GM18505 (cell line): ENCODE measurements around the gene PEMT.

ENCODE experiments used
- ATAC-seq: cut with Tn5 transposase; IDR thresholded peaks from one replicate; pipeline ENCODE4 v1.9.1; 2021; ENCODE audit not compliant: unreplicated experiment
- POLR2A ChIP-seq: IDR thresholded peaks from 4 replicates; pipeline ENCODE4 v1.6.1; 2011; ENCODE audit warnings: borderline replicate concordance; ENCODE audit not compliant: insufficient read depth, insufficient read length; ENCODE audit errors: extremely low read depth

Gene PEMT

GRCh38 chr17:17512866-17513265 is 78.6 kb downstream of the PEMT start:
- no peak for TF ChIP-seq POLR2A
- no peak for ATAC-seq

- no peak for ATAC-seq
- TF ChIP-seq POLR2A = no peak
Observed at GRCh38 chr17:17511881-17512858, 79.3 kb downstream of the PEMT start.

- ATAC-seq = no peak
- TF ChIP-seq POLR2A = no peak
Observed at GRCh38 chr17:17511293-17511741, 80.2 kb downstream of the PEMT start.

- ATAC-seq = no peak
- TF ChIP-seq POLR2A = no peak
Observed at GRCh38 chr17:17510456-17511292, 80.8 kb downstream of the PEMT start.

- TF ChIP-seq POLR2A = no peak
- no peak for ATAC-seq
Observed at GRCh38 chr17:17509601-17510425, 81.7 kb downstream of the PEMT start.

GRCh38 chr17:17508646-17509591 is 82.6 kb downstream of the PEMT start:
- ATAC-seq = no peak
- TF ChIP-seq POLR2A = no peak

GRCh38 chr17:17508019-17508535 is 83.4 kb downstream of the PEMT start:
- no peak for TF ChIP-seq POLR2A
- ATAC-seq = no peak

GRCh38 chr17:17507465-17508011 is 84.0 kb downstream of the PEMT start:
- TF ChIP-seq POLR2A = no peak
- ATAC-seq = no peak

GRCh38 chr17:17506893-17507464 is 84.5 kb downstream of the PEMT start:
- ATAC-seq = no peak

GRCh38 chr17:17506181-17506741 is 85.2 kb downstream of the PEMT start:
- no peak for ATAC-seq
- no peak for TF ChIP-seq POLR2A

More at GRCh38 chr17:17506893-17507464, 84.5 kb downstream of the PEMT start:
- TF ChIP-seq POLR2A = no peak

- no peak for TF ChIP-seq POLR2A
Observed at GRCh38 chr17:17505610-17506171, 85.8 kb downstream of the PEMT start.

GRCh38 chr17:17505151-17505550 is 86.4 kb downstream of the PEMT start:
- TF ChIP-seq POLR2A = no peak

More at GRCh38 chr17:17505610-17506171, 85.8 kb downstream of the PEMT start:
- no peak for ATAC-seq

More at GRCh38 chr17:17505151-17505550, 86.4 kb downstream of the PEMT start:
- no peak for ATAC-seq
